Spleen (tissue), 11 donors: ENCODE measurements around the gene SAMD10. TPM values are rescaled to one million over a fixed set of nuclear protein-coding genes. Genes with fewer than 3 reads are reported as not detected.

Experiments
- DNase-seq: peaks from one replicate; pipeline ENCODE4 v3.0.0-alpha.2; 2020
- H3K27ac ChIP-seq, 8 donors: fragments of 200-600 bp; sonication (generic) in 7 of 8; 1 replicate in 4 of 8; 2 replicates in 4 of 8; pipeline versions ENCODE4 v1.5.0 to v1.8.0; 2016 to 2021; ENCODE audit warnings: inconsistent platforms in 4 of 8, mild to moderate bottlenecking in 4 of 8, moderate library complexity in 1 of 8
- H3K27me3 ChIP-seq, 7 donors: fragments of 200-600 bp; sonication (generic) in 6 of 7; replicated peaks in 1 of 7; 1 replicate in 4 of 7; 2 replicates in 3 of 7; pipeline versions ENCODE4 v1.5.0 to v1.8.0; 2016 to 2021; ENCODE audit warnings: inconsistent platforms in 3 of 7, mild to moderate bottlenecking in 1 of 7
- H3K36me3 ChIP-seq, 6 donors: fragments of 200-600 bp; sonication (generic) in 5 of 6; 1 replicate in 4 of 6; 2 replicates in 2 of 6; pipeline versions ENCODE4 v1.5.0 to v1.8.0; 2016 to 2021; ENCODE audit warnings: inconsistent platforms in 2 of 6
- H3K4me1 ChIP-seq, 6 donors: fragments of 200-600 bp; sonication (generic) in 5 of 6; 1 replicate in 3 of 6; 2 replicates in 3 of 6; pipeline versions ENCODE4 v1.5.0 to v1.8.0; 2016 to 2021; ENCODE audit warnings: inconsistent platforms in 3 of 6
- H3K4me3 ChIP-seq, 8 donors: fragments of 200-600 bp; sonication (generic) in 7 of 8; 1 replicate in 4 of 8; 2 replicates in 4 of 8; pipeline versions ENCODE4 v1.5.0 to v1.8.0; 2016 to 2021; ENCODE audit warnings: inconsistent platforms in 4 of 8, mild to moderate bottlenecking in 4 of 8, moderate library complexity in 2 of 8
- H3K9me3 ChIP-seq, 8 donors: fragments of 200-600 bp; sonication (generic) in 7 of 8; 1 replicate in 4 of 8; 2 replicates in 4 of 8; pipeline versions ENCODE4 v1.5.0 to v1.8.0; 2016 to 2021; ENCODE audit warnings: inconsistent platforms in 4 of 8
- CTCF ChIP-seq, 11 experiments: fragments of 200-600 bp in 7 of 11; fragments of 450-650 bp in 4 of 11; sonication (generic) in 4 of 11; IDR thresholded peaks in 8 of 11; conservative IDR thresholded peaks in 3 of 11; 1 replicate in 7 of 11; 2 replicates in 4 of 11; pipeline versions ENCODE4 v1.4.0 to v1.8.0; 2016 to 2021; ENCODE audit warnings: antibody characterized with exemption in 11 of 11, inconsistent platforms in 4 of 11, mild to moderate bottlenecking in 1 of 11
- POLR2A ChIP-seq, 3 donors: fragments of 450-650 bp; IDR thresholded peaks; one replicate each; pipeline ENCODE4 v1.5.1; 2017; ENCODE audit warnings: antibody characterized with exemption in 3 of 3, mild to moderate bottlenecking in 1 of 3
- POLR2AphosphoS5 ChIP-seq, 3 donors: sonication (generic); formaldehyde crosslinking; IDR thresholded peaks; one replicate each; pipeline ENCODE4 v1.5.1; 2017; ENCODE audit warnings: antibody characterized with exemption in 3 of 3
- WGBS, 5 donors: extraction: QIAGEN DNeasy Blood & Tissue Kit in 3 of 5; methylation state at CpG; one replicate each; pipeline versions ENCODE4 v1.1.5 to v1.1.7; 2013 to 2018; 5-methylcytosine and 5-hydroxymethylcytosine counted together
- intact Hi-C: fragments of 100-400 bp; cut with DNase I; formaldehyde crosslinking; loops from one replicate; pipeline ENCODE4 v1.15.0; 2023; ENCODE audit warnings: low total_unique reads
- polyA plus RNA-seq, 3 donors: library from polyadenylated mRNA; stranded (reverse); fragments of 200-250 nt; gene quantifications; one replicate each; pipeline ENCODE4 v1.2.1, GENCODE V29; 2013
- total RNA-seq, 7 donors: library from RNA; depleted of rRNA in 3 of 7; stranded (reverse); fragments of >200 nt in 3 of 7; fragmentation: NEBNext Ultra II Directional in 4 of 7; extraction: Animal tissue kit (Norgen Biotek cat#: 25700) in 4 of 7; gene quantifications; one replicate each; pipeline versions ENCODE4 v1.1.0 to v1.2.1, GENCODE V29; 2016 to 2021
- donor health status: healthy with polysubstance abuse.
- donor health status: DM: no; HTN: no; CAD: no; lungs with moderate emphysema.
- donor health status: DM: no; HTN: no; CAD: no.
- donor health status: Bipolar disorder and iron deficiency.
- donor health status: healthy.
- donor health status: DM: no; HTN: no; CAD: no.
- donor health status: DM: yes; HTN: yes; CAD: no.

SAMD10 gene
- total and polyA plus RNA-seq, 10 donors, result 5.9 to 13.8 (median 8.8) TPM

- Histone ChIP-seq H3K9me3 (no peaks in the 10 kb centered on the region), H3K4me3 (no peak overlapping the region), H3K4me1 (peaks cover 40 to 63% (median 48%) of the 10 kb centered on the region in 6 donors), H3K27ac (no peak overlapping the region), H3K27me3 (no peaks in the 10 kb centered on the region), H3K36me3 (peaks cover 0 to 55% (median 53%) of the 10 kb centered on the region in 6 donors)
- intact Hi-C loops, result loop anchor here (5.0 to 10.0 kb wide), 2 partner anchors 52 to 79 kb away; partner anchors contain the start of genes C20orf204 and TCEA2
- no peak for DNase-seq
- TF ChIP-seq POLR2A (IDR thresholded peaks at IDR 0.05), result no peak
- no peak for TF ChIP-seq CTCF (IDR thresholded peaks at IDR 0.05 in 8 of 11, conservative IDR thresholded peaks at IDR 0.05 in 3 of 11)
- TF ChIP-seq POLR2AphosphoS5 (IDR thresholded peaks at IDR 0.05), result no peak
- WGBS, 5 donors, result 89 to 97% (median 91%) methylated on average over 14 of the region's 14 CpGs
These were observed 3.5 kb upstream of the SAMD10 start for GRCh38 chr20:63982937-63983336.

- 1 to 2% (median 1%) methylated on average over 37 to 75 of the region's 75 CpGs for WGBS, 5 donors
- Histone ChIP-seq H3K9me3 (no peaks in the 10 kb centered on the region), H3K36me3 (peaks cover 0 to 41% (median 34%) of the 10 kb centered on the region in 6 donors), H3K4me1 (peaks cover 41 to 75% (median 57%) of the 10 kb centered on the region in 6 donors), H3K27ac (peak within 1 kb of the TSS; percentile 83 to 93 (median 90)), H3K27me3 (no peaks in the 10 kb centered on the region), H3K4me3 (peak within 1 kb of the TSS; percentile 70 to 96 (median 87))
- peak; percentile 99 for DNase-seq
- peak in 1 of 3 donors; percentile 15 for TF ChIP-seq POLR2A (IDR thresholded peaks at IDR 0.05)
- TF ChIP-seq POLR2AphosphoS5 (IDR thresholded peaks at IDR 0.05), result peak; percentile 97 to 99 (median 98)
- peak; percentile 59 to 90 (median 84) for TF ChIP-seq CTCF (IDR thresholded peaks at IDR 0.05 in 8 of 11, conservative IDR thresholded peaks at IDR 0.05 in 3 of 11)
- intact Hi-C loops, result loop anchor here (5.0 to 10.0 kb wide), 2 partner anchors 54 to 81 kb away; partner anchors contain the start of genes C20orf204 and TCEA2
These were observed 1.6 kb upstream of the SAMD10 start, which contains the start of gene PRPF6 for GRCh38 chr20:63980806-63981728. TSS of gene PRPF6 (plus strand) at chr20:63981132. CDS start at chr20:63981246, 114 bp downstream.

- Histone ChIP-seq H3K4me3 (peak overlapping the region in 7 of 8 donors; percentile 45 to 96 (median 81)), H3K27ac (peak overlapping the region; percentile 83 to 93 (median 90)), H3K9me3 (no peaks in the 10 kb centered on the region), H3K27me3 (no peaks in the 10 kb centered on the region), H3K4me1 (peaks cover 41 to 75% (median 57%) of the 10 kb centered on the region in 6 donors), H3K36me3 (peaks cover 0 to 41% (median 27%) of the 10 kb centered on the region in 6 donors)
- TF ChIP-seq POLR2AphosphoS5 (IDR thresholded peaks at IDR 0.05) (no peak), POLR2A (IDR thresholded peaks at IDR 0.05) (no peak), CTCF (IDR thresholded peaks at IDR 0.05 in 8 of 11, conservative IDR thresholded peaks at IDR 0.05 in 3 of 11) (no peak)
- WGBS, 5 donors, result 44 to 68% (median 59%) methylated on average over 12 to 15 of the region's 15 CpGs
- intact Hi-C loops, result loop anchor here (5.0 to 10.0 kb wide), 2 partner anchors 54 to 82 kb away; partner anchors contain the start of genes C20orf204 and TCEA2
- no peak for DNase-seq
These were observed 919 bp upstream of the SAMD10 start for GRCh38 chr20:63980317-63980805.
